ENCODE data around the gene LRMDA. TPM values are rescaled to one million over a fixed set of nuclear protein-coding genes. Genes with fewer than 3 reads are reported as not detected.

The LRMDA gene
- total RNA-seq, 1 experiment from 2014 or later: 4.8 TPM

DNA sequence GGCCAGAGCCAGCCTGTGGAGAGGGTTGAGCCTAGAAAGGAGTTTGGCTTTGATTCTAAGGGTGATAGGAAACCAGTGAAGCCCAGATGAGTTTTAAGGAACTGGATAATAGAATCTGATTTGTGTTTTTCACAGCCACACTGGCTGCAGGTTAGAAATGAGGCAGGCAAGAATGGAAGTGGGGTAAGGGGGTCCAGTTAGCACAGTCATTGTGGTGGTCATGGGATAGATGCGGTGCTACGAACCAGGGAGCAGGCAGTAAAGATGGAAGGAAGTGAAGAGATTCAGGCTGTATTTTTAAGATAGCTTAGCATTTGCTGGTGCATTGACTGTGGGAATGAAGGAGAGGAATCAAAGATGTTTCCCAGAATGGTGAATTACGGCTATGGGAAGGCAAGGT, 322.2 kb downstream of the LRMDA start:
- DNase-seq (ENCODE audit: low read depth, low spot score) (no peak), ATAC-seq (no peak)
- RAD21 ChIA-PET (ENCODE audit: low non-redundant PET in 1 of 2, low total read pairs in 2 of 2, uncharacterized antibody in 2 of 2, unreplicated experiment in 2 of 2): no interaction called here
- H3K36me3 ChIP-seq (ENCODE audit: control insufficient read depth in 1 of 2, insufficient read depth in 2 of 2, low read length in 2 of 2): no peaks in the 10 kb centered on the region
- POLR2A ChIA-PET: no interaction called here
- H3K27me3 ChIP-seq (ENCODE audit: insufficient read depth, low read length): peaks cover 28% of the 10 kb centered on the region
- H3K4me3 ChIP-seq (replicated peaks in 1 of 2; ENCODE audit: low read depth in 1 of 2, low read length in 2 of 2): no peak overlapping the region
- CTCF ChIA-PET: no interaction called here
- intact Hi-C loops (cut with micrococcal nuclease): no loop called here
- no peak for TF ChIP-seq ATF3 (IDR thresholded peaks at IDR 0.05)
- TF ChIP-seq YY1 (IDR thresholded peaks at IDR 0.05; ENCODE audit: extremely low read depth, insufficient replicate concordance, low read depth, low read length): no peak
- no peak for TF ChIP-seq EGR1 (IDR thresholded peaks at IDR 0.05; ENCODE audit: low read depth)
- TF ChIP-seq EZH2 (IDR thresholded peaks at IDR 0.05): no peak
- no peak for TF ChIP-seq SRF (IDR thresholded peaks at IDR 0.05; ENCODE audit: low read depth)
- no peak for TF ChIP-seq EZH2phosphoT487 (IDR thresholded peaks at IDR 0.05; ENCODE audit: borderline replicate concordance)
- no peak for TF ChIP-seq FOSL1 (IDR thresholded peaks at IDR 0.05; ENCODE audit: low read depth)
- no peak for TF ChIP-seq SIN3A (IDR thresholded peaks at IDR 0.05; ENCODE audit: low read depth)
- no peak for TF ChIP-seq REST (IDR thresholded peaks at IDR 0.05; ENCODE audit: low read depth)
- TF ChIP-seq POLR2AphosphoS5 (IDR thresholded peaks at IDR 0.05; ENCODE audit: low read depth, low read length): no peak
- no peak for TF ChIP-seq ZNF274 (IDR thresholded peaks at IDR 0.05; ENCODE audit: low read depth, low read length)
- no peak for TF ChIP-seq MAX (IDR thresholded peaks at IDR 0.05)
- TF ChIP-seq CEBPB (IDR thresholded peaks at IDR 0.05; ENCODE audit: low read depth): no peak
- TF ChIP-seq JUND (IDR thresholded peaks at IDR 0.05): no peak
- TF ChIP-seq TCF7L2 (IDR thresholded peaks at IDR 0.05; ENCODE audit: borderline replicate concordance, extremely low read depth, insufficient read depth, insufficient read length): no peak
- TF ChIP-seq CTCF (IDR thresholded peaks at IDR 0.05 in 2 of 3, conservative IDR thresholded peaks at IDR 0.05 in 1 of 3; ENCODE audit: borderline replicate concordance in 1 of 3, insufficient read depth in 1 of 3, low read depth in 2 of 3, low read length in 2 of 3): no peak
- no peak for TF ChIP-seq POLR2A (IDR thresholded peaks at IDR 0.05; ENCODE audit: borderline replicate concordance, extremely low read depth, insufficient read depth, insufficient read length)
- H3K27ac ChIP-seq (ENCODE audit: low read depth, low read length): no peak overlapping the region
- no peaks in the 10 kb centered on the region for H3K9me3 ChIP-seq (ENCODE audit: control insufficient read depth in 1 of 2, insufficient read depth in 1 of 2, low read depth in 1 of 2, low read length in 2 of 2)
- H3K4me2 ChIP-seq (ENCODE audit: low read length): no peak overlapping the region
- no peaks in the 10 kb centered on the region for H3K4me1 ChIP-seq (ENCODE audit: control insufficient read depth in 1 of 2, insufficient read depth in 2 of 2, low read length in 2 of 2)
- H3K79me2 ChIP-seq (ENCODE audit: insufficient read depth, low read length): no peaks in the 10 kb centered on the region
- no TSS peak for BruUV-seq (replicated peaks)
- no peaks in the 10 kb centered on the region for H4K20me1 ChIP-seq (ENCODE audit: insufficient read depth)
- H3K9me2 ChIP-seq (ENCODE audit: insufficient read depth): no peaks in the 10 kb centered on the region
- no peak overlapping the region for H2AFZ ChIP-seq (ENCODE audit: low read depth, low read length, poor library complexity, severe bottlenecking)
- no peak overlapping the region for H3K9ac ChIP-seq (ENCODE audit: low read length)

All from HCT116 (cell line).